ENCODE data around the gene KATNA1.

- TF ChIP-seq POLR2AphosphoS5 (IDR thresholded peaks at IDR 0.05; ENCODE audit: low read depth, low read length) = no peak
- TF ChIP-seq POLR2A (IDR thresholded peaks at IDR 0.05; ENCODE audit: low read depth, low read length) = no peak
- no peak for TF ChIP-seq TAF1 (IDR thresholded peaks at IDR 0.05; ENCODE audit: borderline replicate concordance, low read depth, low read length)
Measured at GRCh38 chr6:149545258-149545753, 103.2 kb downstream of the KATNA1 start.
